ENCODE results near the gene ZNF423.

Gene ZNF423

DNA sequence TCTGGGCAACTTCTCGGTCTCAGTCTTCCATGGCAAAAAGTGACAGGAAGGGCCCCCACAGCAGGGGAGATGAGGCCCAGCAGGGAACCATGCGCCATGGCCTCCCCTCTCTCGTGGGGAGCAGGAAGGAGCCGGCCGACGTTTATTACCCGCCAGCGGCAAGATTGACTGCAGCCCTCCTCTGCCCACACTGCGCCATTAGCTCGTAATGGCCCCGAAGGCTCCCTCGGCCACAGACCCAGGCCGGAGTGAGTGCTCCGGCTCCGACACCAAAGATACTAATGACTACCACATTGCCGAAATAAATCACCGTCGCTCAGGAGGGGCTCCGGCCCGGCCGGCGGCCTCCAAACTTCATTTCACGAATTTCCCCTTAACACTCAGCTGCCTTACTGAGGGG lies 255.4 kb downstream of the ZNF423 start:
- DNase-seq (ENCODE audit: low read depth), result no peak

GRCh38 chr16:49599704-49600103 lies 256.2 kb downstream of the ZNF423 start:
- no peak for DNase-seq (ENCODE audit: low read depth)

DNA sequence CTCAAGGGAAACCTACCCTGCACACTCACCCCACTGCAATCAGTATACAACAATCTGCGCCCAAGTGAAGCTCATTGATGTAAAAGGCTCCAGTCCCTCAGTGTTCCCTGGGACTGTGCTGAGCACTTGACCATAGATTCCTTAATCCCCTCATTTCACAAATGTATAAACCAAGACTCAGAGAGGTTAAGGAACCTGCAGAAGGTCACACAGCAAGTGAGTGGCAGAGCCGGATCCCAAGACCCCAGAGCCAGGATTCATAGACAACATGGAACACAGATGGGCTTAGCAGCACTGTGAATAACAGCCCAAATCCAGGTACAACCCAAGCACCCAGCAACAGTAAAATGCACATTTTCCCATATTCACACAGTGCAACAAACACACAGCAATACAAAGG lies 256.6 kb downstream of the ZNF423 start:
- no peak for DNase-seq (ENCODE audit: low read depth)

DNA sequence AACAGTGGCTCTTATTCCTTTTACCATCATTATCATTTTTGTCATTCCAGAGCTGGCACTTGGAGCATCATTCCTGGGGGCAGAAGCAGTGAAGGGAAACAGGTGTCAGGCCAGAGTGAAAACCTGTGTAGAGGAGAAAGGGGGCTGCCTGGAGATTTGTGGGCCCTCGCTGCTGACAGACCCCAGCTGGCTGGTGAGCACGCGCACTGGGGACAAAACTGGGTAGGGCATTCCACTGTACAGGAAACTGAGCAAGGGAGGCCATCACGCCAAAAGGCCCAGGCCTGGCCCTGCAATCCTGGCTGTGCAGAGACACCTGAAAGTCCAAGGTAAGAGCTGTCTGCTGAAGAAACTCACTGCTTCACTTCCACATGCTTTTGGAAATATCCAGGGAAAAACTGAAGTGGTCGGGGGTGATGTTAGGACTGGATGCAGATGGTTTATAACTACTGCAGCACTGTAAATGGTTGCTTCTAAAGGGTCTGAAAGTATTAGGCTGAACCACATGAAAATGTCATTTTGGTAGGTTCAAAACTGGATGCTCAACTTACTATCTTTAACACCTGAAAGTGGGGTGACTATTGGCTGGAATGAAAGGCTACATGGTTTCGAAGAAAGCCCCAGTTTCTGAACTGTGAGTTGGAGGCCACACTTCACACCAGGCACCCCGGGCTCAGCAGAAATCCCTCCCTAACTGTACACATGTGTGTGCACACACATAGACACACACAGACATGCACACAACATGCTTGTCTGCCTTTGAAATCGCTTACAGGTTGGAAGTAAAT lies 257.3 kb downstream of the ZNF423 start:
- DNase-seq (ENCODE audit: low read depth), result no peak

- DNase-seq (ENCODE audit: low read depth), result no peak
These were observed 258.1 kb downstream of the ZNF423 start for GRCh38 chr16:49597796-49598195.

- DNase-seq (ENCODE audit: low read depth), result no peak
These were observed 259.1 kb downstream of the ZNF423 start for GRCh38 chr16:49596648-49597291.

DNA sequence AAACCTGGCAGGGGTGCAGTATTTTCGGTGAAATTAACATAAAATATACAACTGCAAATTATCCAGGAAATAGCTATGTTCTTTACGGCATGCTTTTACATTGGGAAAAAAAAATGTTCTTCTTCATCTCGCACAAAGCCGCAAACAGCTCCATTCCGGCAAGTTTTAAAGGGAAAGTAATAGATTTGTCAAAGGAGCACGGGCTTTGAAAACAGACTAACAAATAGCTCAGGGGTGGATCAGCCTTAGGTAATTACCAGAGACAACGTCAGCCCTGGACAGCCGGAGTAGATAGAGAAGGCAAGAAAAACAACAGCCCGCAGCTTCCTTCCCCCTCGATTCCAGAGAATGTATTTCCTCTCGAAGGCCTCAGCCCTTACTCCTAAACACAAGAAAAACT lies 259.8 kb downstream of the ZNF423 start:
- no peak for DNase-seq (ENCODE audit: low read depth)

- DNase-seq (ENCODE audit: low read depth), result no peak
These were observed 261.0 kb downstream of the ZNF423 start for GRCh38 chr16:49594685-49595498.

DNA sequence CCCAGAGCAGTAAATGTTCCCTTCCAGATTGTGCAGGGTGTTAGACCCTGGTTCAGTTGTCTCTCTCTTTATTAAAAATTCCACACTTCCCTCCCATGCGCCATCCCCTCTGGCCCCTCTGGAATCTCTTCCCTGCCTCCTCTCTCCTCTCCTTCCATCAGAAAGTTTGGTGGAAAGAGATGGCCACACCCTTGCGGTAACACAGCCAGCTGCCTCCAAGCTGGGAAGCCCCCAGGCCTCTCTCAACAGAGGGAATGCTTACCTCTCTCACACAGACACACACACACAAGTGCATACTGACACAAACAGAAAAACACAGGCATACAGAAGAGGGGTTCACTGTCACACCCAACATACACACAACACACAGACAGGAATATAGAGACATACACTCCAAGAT lies 261.8 kb downstream of the ZNF423 start:
- no peak for DNase-seq (ENCODE audit: low read depth)

GRCh38 chr16:49593424-49594040 lies 262.4 kb downstream of the ZNF423 start:
- DNase-seq (ENCODE audit: low read depth), result no peak

DNA sequence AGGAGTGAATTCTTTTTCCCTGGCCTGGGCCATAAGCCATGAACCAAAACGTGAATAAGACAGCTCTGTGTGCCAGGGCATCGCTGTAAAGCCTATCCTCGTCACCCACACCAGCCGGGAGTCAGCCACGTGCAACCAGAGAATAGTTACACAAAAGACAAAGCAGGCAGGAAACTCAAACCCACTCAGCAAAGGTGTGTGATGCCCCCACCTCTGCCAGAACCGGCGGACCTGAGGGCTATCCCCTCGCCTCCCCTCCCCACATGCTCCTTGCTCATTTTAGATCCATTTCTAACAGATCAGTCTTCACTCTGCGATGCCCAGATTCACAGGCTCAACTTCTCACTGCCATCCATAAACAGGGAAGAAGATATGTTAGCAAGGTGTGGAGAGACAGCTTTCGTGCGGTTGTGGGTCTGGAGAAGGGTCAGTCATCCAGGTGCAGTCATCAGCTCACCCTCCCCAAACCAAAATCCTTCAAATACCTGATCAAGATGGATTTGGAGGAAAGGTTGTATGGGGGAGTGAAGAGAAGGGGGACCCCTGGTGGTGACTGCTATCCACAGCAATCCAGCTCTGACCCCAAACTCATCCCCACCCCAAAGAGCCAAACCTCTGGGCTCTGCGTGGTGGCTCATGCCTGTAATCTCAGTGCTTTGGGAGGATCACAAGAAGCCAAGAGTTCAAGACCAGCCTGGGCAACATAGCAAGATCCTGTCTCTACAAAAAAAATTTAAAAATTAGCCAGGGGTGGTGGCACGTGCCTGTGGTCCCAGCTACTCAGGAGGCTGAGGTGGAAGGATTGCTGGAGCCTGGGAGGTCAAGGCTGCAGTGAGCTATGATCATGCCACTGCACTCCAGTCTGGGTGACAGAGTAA lies 263.1 kb downstream of the ZNF423 start:
- no peak for DNase-seq (ENCODE audit: low read depth)

- no peak for DNase-seq (ENCODE audit: low read depth)
These were observed 265.6 kb downstream of the ZNF423 start for GRCh38 chr16:49590166-49590871.

GRCh38 chr16:49589544-49590031 lies 266.3 kb downstream of the ZNF423 start:
- no peak for DNase-seq (ENCODE audit: low read depth)

DNA sequence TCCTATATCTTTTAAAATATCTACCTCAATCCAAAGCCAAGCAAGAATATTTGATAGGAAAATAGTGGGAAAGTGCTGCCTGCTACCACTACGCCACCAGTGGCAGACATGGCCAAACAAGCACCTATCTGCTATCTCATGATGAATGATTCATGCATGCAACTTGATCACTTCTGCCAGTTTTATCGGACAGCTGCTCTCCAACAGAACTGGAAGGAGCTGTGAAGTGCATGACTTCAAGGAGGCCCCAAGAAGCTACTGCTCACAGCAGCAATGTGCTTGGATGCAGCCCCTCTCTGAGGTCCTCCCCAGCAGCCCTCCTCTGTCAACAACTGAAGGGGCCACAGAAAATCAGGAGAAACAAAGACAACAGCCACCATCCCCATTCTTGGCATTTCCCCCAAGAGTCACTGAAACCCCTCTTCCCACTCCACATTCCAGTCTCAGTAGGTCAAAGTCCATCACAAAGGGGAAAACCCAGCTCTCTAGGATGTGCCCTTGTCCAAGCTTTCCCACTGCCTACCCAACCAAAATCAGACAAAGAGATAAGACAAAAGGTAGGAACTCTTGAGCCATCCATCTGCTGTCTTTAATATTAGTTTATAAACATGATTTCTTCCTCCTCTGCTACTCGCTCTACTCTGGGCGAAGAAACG lies 267.1 kb downstream of the ZNF423 start:
- no peak for DNase-seq (ENCODE audit: low read depth)

- no peak for DNase-seq (ENCODE audit: low read depth)
These were observed 267.9 kb downstream of the ZNF423 start for GRCh38 chr16:49588026-49588425.

DNA sequence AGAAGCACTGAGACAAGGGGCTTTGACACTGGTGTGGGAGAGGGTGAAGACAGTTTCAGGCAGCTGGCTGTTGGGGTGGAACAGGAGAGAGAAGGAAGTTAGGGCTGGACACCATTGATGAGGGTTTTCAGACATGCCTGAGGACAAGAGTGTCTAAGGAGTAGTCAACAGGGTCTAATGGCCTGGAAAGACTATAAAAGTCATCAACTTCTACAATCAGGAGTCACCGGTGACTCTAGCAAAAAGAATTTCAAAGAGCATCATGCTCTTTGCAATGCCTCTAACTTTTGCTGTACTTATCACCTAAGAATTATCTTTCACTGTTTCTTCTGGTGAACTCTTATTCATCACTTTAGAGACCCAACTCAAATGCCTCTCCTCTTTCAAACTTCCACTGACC lies 268.4 kb downstream of the ZNF423 start:
- DNase-seq (ENCODE audit: low read depth), result no peak

GRCh38 chr16:49586466-49587450 lies 269.2 kb downstream of the ZNF423 start:
- DNase-seq (ENCODE audit: low read depth), result no peak

DNA sequence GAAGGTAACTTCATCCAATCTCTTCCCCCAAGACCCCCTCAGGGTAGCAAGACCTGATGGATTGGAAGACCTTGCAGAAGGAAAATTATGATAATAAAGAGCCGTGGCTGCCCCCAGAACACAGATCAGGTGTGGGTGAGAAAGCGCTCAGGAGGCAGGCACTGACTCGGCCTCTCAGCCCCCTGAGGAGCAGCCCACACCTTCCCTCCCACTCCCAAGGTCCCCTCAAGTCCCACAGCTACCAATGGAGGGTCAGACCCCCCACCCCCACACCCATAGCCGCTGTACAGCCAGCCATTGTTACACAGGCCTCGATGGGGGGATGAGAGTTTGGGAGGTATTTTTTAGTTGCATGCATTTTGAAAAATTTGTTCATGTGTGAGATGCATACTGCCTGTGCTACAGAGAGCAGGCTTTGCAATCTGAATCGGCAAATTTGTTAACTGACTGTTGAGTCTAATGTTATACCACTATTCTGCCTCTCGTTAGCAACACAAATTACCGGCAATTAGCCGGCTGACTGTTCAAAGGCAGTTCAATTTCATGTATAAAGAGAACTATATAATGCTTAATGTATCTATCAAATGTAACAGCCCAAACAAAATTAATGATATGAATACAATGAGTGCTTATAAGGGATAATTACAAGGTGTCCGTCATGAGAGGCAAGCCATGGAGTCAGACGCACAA lies 270.6 kb downstream of the ZNF423 start:
- no peak for DNase-seq (ENCODE audit: low read depth)
